SK-N-SH treated with all-trans-retinoic acid at 6 μM for 48 hours (cell line): ENCODE measurements around the gene TET3.

Experiments used
- CREB5 ChIP-seq: fragments of 250-450 bp; sonication (Bioruptor Pico); IDR thresholded peaks from 2 replicates; pipeline ENCODE4 v1.5.1; 2020; ENCODE audit warnings: low read depth, mild to moderate bottlenecking, moderate library complexity
- ISL1 ChIP-seq: fragments of 250-450 bp; sonication (Bioruptor Pico); IDR thresholded peaks from 2 replicates; pipeline ENCODE4 v2.1.2; 2022; ENCODE audit warnings: mild to moderate bottlenecking, moderate library complexity
- TF ChIP-seq, protein P1 (sequence below): fragments of 250-450 bp; sonication (Bioruptor Pico); IDR thresholded peaks from 2 replicates; pipeline ENCODE4 v1.8.0; 2020; ENCODE audit warnings: mild to moderate bottlenecking, moderate library complexity, borderline replicate concordance

- TF ChIP-seq ISL1 (no peak), CREB5 (CRISPR knock-in tag) (no peak)
- TF ChIP-seq, protein P1, sequence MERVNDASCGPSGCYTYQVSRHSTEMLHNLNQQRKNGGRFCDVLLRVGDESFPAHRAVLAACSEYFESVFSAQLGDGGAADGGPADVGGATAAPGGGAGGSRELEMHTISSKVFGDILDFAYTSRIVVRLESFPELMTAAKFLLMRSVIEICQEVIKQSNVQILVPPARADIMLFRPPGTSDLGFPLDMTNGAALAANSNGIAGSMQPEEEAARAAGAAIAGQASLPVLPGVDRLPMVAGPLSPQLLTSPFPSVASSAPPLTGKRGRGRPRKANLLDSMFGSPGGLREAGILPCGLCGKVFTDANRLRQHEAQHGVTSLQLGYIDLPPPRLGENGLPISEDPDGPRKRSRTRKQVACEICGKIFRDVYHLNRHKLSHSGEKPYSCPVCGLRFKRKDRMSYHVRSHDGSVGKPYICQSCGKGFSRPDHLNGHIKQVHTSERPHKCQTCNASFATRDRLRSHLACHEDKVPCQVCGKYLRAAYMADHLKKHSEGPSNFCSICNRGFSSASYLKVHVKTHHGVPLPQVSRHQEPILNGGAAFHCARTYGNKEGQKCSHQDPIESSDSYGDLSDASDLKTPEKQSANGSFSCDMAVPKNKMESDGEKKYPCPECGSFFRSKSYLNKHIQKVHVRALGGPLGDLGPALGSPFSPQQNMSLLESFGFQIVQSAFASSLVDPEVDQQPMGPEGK, result no peak
These were observed 7.9 kb upstream of the TET3 start for GRCh38 chr2:73976803-73977202.
